Measurements from ENCODE around the gene LNP1.
A peak's percentile ranks its signal among the peaks of the same experiment; 100 is the strongest.
"Not testable (repeated sequence)": the region's sequence is repeated elsewhere in the genome, so short reads cannot be mapped to it uniquely, and the experiment has no call there.

Gene LNP1

DNA sequence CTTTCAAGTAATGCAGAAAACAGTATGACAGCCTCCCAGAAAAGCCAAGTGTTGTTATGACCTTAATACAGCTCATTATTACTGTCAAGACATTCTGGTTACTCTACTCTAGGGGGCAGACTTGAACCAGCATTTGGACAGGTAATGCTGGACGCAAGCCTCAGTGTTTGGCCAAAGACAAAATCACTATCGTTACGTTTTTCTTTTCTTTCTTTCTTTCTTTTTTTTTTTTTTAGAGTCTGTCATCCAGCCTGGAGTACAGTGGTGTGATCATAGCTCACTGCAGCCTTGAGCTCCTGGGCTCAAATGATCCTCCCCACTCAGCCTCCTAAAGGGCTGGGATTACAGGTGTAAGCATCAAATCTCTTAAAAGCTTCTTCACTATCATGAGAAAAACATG, 61.7 kb downstream of the LNP1 start:
- DNase-seq (ENCODE audit: low spot score in 2 of 2) (no peak), ATAC-seq (ENCODE audit: low read depth) (peak; percentile 41)
- no peak overlapping the region for H3K4me3 Mint-ChIP-seq
- H3K27me3 Mint-ChIP-seq = peaks cover 10% of the 10 kb centered on the region
- H3K4me1 Mint-ChIP-seq = peaks cover 2% of the 10 kb centered on the region
- no peaks in the 10 kb centered on the region for H3K36me3 Mint-ChIP-seq
- no peak overlapping the region for H3K27ac Mint-ChIP-seq
- H3K9me3 Mint-ChIP-seq = no peaks in the 10 kb centered on the region

DNA sequence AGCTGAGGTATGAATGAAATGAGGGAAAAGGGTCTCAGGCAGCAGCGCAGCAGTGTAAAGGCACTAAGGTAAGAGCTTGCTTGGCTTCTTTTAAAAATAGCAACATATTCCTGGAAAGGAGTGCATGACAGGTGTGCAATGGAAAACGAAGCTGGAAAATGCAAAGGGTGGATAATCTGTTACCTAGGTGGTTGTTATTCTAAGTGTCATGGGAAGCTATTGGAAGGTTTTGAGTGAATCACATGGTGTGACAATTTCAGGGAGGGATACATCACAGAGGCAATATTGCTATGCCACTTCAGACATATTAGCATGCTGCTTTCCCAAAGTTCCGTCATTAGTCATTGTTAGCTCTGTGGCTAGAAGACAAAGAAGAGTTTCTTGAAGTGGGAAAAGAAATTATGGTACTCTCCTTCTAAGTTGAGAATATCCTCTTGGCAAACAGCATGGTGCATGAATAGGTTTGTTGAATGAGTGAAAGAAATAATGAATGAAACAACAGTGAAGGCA, 62.4 kb downstream of the LNP1 start:
- Mint-ChIP-seq H3K27ac (no peak overlapping the region), H3K4me1 (peaks cover 2% of the 10 kb centered on the region), H3K9me3 (no peaks in the 10 kb centered on the region), H3K4me3 (no peak overlapping the region), H3K36me3 (no peaks in the 10 kb centered on the region), H3K27me3 (peaks cover 10% of the 10 kb centered on the region)
- DNase-seq (ENCODE audit: low spot score in 2 of 2) (no peak), ATAC-seq (ENCODE audit: low read depth) (no peak)

DNA sequence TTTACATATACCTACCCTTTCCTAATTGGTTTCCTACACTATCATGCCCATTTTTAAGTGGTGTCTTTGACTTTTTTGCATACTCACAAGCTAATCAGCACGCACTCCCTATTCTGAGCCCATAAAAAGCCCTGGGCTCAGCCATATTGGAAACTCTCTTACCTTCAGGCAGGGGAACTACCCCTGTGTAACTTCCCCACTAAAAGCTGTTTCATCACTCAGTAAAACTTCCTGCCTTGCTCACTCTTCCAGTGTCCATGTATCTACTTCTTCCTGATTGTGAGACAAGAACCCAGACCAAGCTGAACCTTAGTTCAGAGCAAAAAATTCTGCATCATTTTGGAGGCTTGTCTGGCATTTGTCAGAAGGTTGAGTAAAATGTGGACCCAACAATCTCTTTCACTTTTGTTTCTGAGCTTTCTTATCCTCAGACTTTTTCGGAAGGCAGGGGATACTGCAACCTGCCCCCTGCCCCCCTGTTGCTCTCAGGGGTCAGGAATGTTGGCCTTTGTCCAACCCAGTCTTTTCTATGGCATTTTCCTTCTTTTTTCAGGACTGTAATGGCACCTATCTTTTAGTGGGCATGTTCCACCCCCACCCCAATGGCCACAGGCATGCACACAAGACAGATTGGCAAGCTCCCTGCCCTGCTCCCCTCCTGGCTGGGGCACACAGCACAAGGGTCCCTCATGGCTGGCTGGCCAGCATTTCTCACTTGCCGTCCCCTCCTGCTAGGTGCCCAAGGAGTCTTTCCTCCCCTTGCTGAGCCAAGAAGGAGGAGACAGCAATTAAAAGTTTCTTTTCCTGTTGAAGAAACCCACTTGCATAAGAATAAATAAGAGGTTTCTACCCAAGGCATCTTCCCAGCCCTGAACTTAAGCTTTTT, 64.8 kb downstream of the LNP1 start:
- peaks cover 7% of the 10 kb centered on the region for H3K27me3 Mint-ChIP-seq
- H3K36me3 Mint-ChIP-seq = no peaks in the 10 kb centered on the region
- DNase-seq (ENCODE audit: low spot score in 2 of 2) (no peak), ATAC-seq (ENCODE audit: low read depth) (no peak)
- no peak overlapping the region for H3K4me3 Mint-ChIP-seq
- peaks cover 2% of the 10 kb centered on the region for H3K4me1 Mint-ChIP-seq
- H3K27ac Mint-ChIP-seq = no peak overlapping the region
- no peaks in the 10 kb centered on the region for H3K9me3 Mint-ChIP-seq

DNA sequence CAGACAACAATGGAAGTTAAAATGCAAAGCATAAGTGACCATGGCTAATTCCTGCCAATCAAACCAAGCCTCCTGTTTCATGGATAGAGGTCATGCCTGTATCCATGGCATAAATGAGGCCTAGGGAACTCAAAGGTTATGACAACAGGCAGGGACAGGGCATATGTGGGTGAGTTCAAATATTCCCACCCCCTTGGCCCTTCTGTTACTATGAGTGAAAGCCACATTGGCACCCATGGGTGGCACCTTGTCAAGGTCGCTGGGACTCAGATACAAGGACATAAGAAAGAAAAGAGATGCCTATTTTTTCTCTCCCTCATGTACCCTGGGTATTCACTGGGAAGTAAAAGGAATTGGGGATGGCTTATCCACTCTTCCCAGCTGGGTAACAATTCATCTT, 65.8 kb downstream of the LNP1 start:
- ATAC-seq (ENCODE audit: low read depth) = no peak
- H3K36me3 Mint-ChIP-seq = no peaks in the 10 kb centered on the region
- no peak overlapping the region for H3K27ac Mint-ChIP-seq
- H3K4me3 Mint-ChIP-seq = no peak overlapping the region
- no peak for DNase-seq (ENCODE audit: low spot score in 2 of 2)
- H3K27me3 Mint-ChIP-seq = peaks cover 7% of the 10 kb centered on the region
- no peaks in the 10 kb centered on the region for H3K9me3 Mint-ChIP-seq
- peaks cover 2% of the 10 kb centered on the region for H3K4me1 Mint-ChIP-seq

DNA sequence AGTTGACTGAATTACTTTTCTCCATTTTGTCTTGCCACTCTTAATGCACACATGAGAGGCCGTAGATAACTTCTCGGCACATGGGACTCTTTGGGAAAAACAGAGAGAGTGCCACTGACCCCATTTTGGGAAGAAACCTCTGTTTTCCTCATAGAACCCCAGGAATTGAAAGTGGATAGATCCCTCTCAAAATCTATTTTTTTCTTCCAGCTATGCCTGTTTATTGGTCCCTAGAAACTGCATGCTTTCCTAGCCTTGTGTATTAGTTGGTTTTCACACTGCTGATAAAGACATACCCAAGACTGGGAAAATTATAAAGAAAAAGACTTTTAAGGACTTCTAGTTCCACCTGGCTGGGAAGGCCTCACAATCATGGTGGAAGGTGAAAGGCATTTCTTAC, 67.3 kb downstream of the LNP1 start:
- DNase-seq (ENCODE audit: low spot score in 2 of 2) (no peak), ATAC-seq (ENCODE audit: low read depth) (no peak)
- no peak overlapping the region for H3K4me3 Mint-ChIP-seq
- peaks cover under 1% of the 10 kb centered on the region for H3K27me3 Mint-ChIP-seq
- no peaks in the 10 kb centered on the region for H3K36me3 Mint-ChIP-seq
- peaks cover 2% of the 10 kb centered on the region for H3K4me1 Mint-ChIP-seq
- no peak overlapping the region for H3K27ac Mint-ChIP-seq
- H3K9me3 Mint-ChIP-seq = no peaks in the 10 kb centered on the region

DNA sequence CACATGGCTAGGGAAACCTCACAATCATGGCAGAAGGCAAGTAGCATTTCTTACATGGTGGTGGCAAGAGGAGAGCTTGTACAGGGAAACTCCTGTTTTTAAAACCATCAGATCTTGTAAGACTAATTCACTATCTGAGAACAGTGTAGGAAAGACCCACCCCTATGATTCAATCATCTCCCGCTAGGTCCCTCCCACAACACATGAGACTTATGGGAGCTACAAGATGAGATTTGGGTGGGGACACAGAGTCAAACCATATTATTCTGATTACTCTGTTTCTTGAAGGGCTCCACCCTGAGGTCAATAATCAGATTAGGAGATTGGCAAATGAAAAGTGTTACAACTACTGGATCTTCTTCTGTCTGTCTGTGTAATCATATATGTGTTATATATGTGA, 69.6 kb downstream of the LNP1 start:
- ATAC-seq (ENCODE audit: low read depth) (no peak), DNase-seq (ENCODE audit: low spot score in 2 of 2) (no peak)

DNA sequence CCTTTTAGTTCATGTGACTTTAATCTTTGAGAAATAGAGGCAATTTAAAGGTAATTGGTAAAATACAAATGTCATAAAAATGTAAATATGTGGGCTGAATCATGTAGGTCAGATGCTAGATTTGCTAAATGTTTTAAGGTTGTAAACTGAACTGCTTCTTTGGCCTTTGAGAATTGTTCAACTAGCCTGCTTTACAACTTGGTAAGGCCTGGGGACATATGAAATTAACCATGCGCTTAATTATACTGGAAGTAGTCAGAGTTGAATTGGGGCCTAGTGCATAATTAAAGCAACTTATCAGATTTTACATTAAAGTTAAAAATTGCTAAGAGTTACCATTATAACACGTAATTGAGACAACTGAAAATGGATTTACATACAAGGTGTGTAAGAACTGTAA, 70.1 kb downstream of the LNP1 start:
- Mint-ChIP-seq H3K4me3 (no peak overlapping the region), H3K9me3 (no peaks in the 10 kb centered on the region), H3K27me3 (peaks cover 3% of the 10 kb centered on the region), H3K36me3 (no peaks in the 10 kb centered on the region), H3K4me1 (peaks cover 2% of the 10 kb centered on the region), H3K27ac (no peak overlapping the region)
- ATAC-seq (ENCODE audit: low read depth) = no peak
- no peak for DNase-seq (ENCODE audit: low spot score in 2 of 2)

More for the DNA sequence above, 69.6 kb downstream of the LNP1 start:
- no peaks in the 10 kb centered on the region for H3K36me3 Mint-ChIP-seq
- peaks cover 3% of the 10 kb centered on the region for H3K27me3 Mint-ChIP-seq
- H3K4me3 Mint-ChIP-seq = no peak overlapping the region
- no peaks in the 10 kb centered on the region for H3K9me3 Mint-ChIP-seq
- peaks cover 2% of the 10 kb centered on the region for H3K4me1 Mint-ChIP-seq
- no peak overlapping the region for H3K27ac Mint-ChIP-seq

DNA sequence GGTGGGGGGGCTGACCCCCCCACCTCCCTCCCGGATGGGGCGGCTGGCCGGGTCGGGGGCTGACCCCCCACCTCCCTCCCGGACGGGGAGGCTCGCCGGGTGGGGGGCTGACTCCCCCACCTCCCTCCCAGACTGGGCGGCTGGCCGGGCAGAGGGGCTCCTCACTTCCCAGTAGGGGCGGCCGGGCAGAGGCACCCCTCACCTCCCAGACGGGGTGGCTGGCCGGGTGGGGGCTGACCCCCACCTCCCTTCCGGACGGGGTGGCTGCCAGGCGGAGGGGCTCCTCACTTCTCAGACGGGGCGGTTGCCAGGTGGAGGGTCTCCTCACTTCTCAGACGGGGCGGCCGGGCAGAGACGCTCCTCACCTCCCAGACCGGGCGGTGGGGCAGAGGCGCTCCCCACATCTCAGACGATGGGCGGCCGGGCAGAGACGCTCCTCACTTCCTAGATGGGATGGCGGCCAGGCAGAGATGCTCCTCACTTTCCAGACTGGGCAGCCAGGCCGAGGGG, 76.6 kb downstream of the LNP1 start:
- H3K4me3 Mint-ChIP-seq, H3K27ac Mint-ChIP-seq, H3K4me1 Mint-ChIP-seq: not testable (repeated sequence)

DNA sequence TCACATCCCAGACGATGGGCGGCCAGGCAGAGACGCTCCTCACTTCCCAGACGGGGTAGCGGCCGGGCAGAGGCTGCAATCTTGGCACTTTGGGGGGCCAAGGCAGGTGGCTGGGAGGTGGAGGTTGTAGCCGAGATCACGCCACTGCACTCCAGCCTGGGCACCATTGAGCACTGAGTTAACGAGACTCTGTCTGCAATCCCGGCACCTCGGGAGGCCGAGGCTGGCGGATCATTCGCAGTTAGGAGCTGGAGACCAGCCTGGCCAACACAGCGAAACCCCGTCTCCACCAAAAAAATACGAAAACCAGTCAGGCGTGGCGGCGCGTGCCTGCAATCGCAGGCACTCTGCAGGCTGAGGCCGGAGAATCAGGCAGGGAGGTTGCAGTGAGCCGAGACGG, 77.2 kb downstream of the LNP1 start:
- H3K4me1 Mint-ChIP-seq; ATAC-seq (ENCODE audit: low read depth); H3K4me3 Mint-ChIP-seq; H3K27ac Mint-ChIP-seq; H3K27me3 Mint-ChIP-seq; H3K9me3 Mint-ChIP-seq; H3K36me3 Mint-ChIP-seq; DNase-seq (ENCODE audit: low spot score in 2 of 2): not testable (repeated sequence)

More for the DNA sequence above, 76.6 kb downstream of the LNP1 start:
- ATAC-seq (ENCODE audit: low read depth); H3K36me3 Mint-ChIP-seq; H3K9me3 Mint-ChIP-seq; DNase-seq (ENCODE audit: low spot score in 2 of 2); H3K27me3 Mint-ChIP-seq: not testable (repeated sequence)

DNA sequence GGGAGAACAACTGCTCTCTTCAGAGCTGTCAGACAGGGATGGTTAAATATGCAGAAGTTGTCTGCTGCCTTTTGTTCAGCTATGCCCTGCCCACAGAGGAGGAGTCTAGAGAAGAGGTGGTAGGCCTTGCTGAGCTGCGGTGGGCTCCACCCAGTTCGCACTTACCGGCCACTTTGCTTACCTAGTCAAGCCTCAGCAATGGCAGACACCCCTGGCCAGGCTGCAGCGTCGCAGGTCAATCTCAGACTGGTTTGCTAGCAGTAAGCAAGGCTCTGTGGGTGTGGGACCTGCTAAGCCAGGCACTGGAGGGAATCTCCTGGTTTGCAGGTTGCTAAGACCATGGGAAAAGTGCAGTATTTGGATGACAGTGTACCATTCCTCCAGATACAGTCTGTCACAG, 78.7 kb downstream of the LNP1 start:
- Mint-ChIP-seq H3K27me3 (peaks cover 11% of the 10 kb centered on the region), H3K27ac (no peak overlapping the region), H3K36me3 (no peaks in the 10 kb centered on the region), H3K9me3 (no peaks in the 10 kb centered on the region), H3K4me3 (no peak overlapping the region), H3K4me1 (no peaks in the 10 kb centered on the region)
- ATAC-seq (ENCODE audit: low read depth) (no peak), DNase-seq (ENCODE audit: low spot score in 2 of 2) (no peak)

DNA sequence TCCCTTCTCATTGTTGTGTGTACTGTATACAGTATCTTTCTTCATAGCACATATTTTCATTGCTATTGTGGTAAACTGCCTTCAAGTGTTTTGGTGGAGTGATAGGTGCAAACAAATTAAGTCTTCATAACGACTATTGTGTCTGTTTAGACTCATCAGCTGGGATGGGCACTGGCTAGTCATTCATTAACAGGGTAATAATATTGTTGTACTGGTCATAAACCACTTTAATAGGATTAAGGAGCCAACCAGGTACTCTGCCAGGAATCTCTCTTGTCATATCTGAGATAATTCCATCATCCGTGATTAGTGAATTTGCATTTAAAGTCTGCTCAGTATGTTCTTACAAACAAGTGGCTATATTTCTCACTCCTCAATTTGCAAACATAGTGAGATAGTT, 80.8 kb downstream of the LNP1 start:
- no peak overlapping the region for H3K27ac Mint-ChIP-seq
- no peaks in the 10 kb centered on the region for H3K36me3 Mint-ChIP-seq
- H3K4me1 Mint-ChIP-seq = no peaks in the 10 kb centered on the region
- H3K4me3 Mint-ChIP-seq = no peak overlapping the region
- no peak for ATAC-seq (ENCODE audit: low read depth)
- peaks cover 9% of the 10 kb centered on the region for H3K27me3 Mint-ChIP-seq
- no peaks in the 10 kb centered on the region for H3K9me3 Mint-ChIP-seq
- DNase-seq (ENCODE audit: low spot score in 2 of 2) = no peak

DNA sequence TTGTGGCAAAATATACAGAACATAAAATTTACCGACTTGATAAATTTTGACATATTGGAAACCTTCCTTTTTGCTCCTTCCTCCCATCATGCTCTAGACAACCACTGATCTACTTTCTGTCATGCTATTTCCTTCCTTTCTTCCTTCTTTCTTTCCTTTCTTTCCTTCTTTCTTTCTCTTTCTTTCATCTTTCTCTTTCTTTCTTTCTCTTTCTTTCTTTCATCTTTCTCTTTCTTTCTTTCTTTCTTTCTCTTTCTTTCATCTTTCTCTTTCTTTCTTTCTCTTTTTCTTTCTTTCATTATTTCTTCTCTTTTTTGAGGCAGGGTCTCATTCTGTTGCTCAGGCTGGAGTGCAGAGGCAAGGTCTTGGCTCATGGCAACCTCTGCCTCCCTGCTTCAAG, 82.2 kb downstream of the LNP1 start:
- H3K9me3 Mint-ChIP-seq = peaks cover 1% of the 10 kb centered on the region
- DNase-seq (ENCODE audit: low spot score in 2 of 2) = no peak
- no peak for ATAC-seq (ENCODE audit: low read depth)
- no peak overlapping the region for H3K27ac Mint-ChIP-seq
- H3K4me3 Mint-ChIP-seq = no peak overlapping the region
- H3K4me1 Mint-ChIP-seq = no peaks in the 10 kb centered on the region
- H3K27me3 Mint-ChIP-seq = peaks cover 9% of the 10 kb centered on the region
- no peaks in the 10 kb centered on the region for H3K36me3 Mint-ChIP-seq

DNA sequence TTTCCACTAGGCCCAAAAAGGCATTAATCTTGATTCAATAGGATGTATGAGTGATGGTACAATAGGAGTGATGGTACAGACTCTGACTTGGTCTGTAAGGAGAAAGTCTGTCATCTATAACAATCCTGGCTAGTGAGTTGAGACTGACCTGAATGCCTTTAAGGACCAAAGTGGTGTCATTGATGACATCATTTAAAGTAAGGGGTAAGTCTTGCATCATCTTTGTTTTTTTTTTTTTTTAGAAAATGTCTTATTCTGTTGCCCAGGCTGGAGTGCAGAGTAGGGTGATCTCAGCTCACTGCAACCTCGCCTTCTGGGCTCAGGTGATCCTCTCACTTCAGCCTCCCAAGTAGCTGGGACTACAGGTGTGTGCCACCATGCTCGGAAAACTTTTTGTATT, 85.5 kb downstream of the LNP1 start:
- no peaks in the 10 kb centered on the region for H3K4me1 Mint-ChIP-seq
- no peaks in the 10 kb centered on the region for H3K36me3 Mint-ChIP-seq
- no peak for ATAC-seq (ENCODE audit: low read depth)
- peaks cover 1% of the 10 kb centered on the region for H3K9me3 Mint-ChIP-seq
- DNase-seq (ENCODE audit: low spot score in 2 of 2) = no peak
- H3K27me3 Mint-ChIP-seq = peaks cover 7% of the 10 kb centered on the region
- H3K27ac Mint-ChIP-seq = no peak overlapping the region
- no peak overlapping the region for H3K4me3 Mint-ChIP-seq

DNA sequence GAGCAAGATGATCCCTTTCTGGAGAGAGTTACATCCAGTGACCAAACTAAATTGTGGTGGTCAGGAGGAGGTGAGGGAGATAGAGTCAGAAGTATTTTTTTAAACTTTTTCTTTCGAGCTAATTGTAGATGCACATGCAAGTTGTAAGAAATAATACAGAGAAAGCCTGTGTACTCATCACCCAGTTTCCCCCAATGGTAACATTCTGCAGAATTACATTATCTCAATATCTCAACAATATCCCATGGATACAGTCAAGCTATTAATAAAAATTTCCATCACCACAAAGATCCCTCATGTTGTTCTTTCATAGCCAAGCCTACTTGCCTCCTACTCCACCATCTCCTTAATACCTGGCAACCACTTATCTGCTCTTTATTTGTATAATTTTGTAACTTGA, 87.8 kb downstream of the LNP1 start:
- Mint-ChIP-seq H3K4me3 (no peak overlapping the region), H3K27me3 (peaks cover 1% of the 10 kb centered on the region), H3K9me3 (peaks cover 1% of the 10 kb centered on the region), H3K36me3 (no peaks in the 10 kb centered on the region), H3K4me1 (no peaks in the 10 kb centered on the region), H3K27ac (no peak overlapping the region)
- DNase-seq (ENCODE audit: low spot score in 2 of 2) = no peak
- no peak for ATAC-seq (ENCODE audit: low read depth)
